Measurements from ENCODE around the gene SPEG.

The SPEG gene

GRCh38 chr2:219514196-219514761 is 79.6 kb downstream of the SPEG start, which contains the start of gene ASIC4:
TSS of gene ASIC4 (plus strand) at chr2:219514482. CDS start at chr2:219514725, 243 bp downstream.
- no peak for DNase-seq (ENCODE audit: low spot score)

- no peak for DNase-seq (ENCODE audit: low spot score)
Observed at GRCh38 chr2:219514836-219515235, 80.2 kb downstream of the SPEG start.

GRCh38 chr2:219515874-219516629 is 81.4 kb downstream of the SPEG start:
- peak; percentile 42 for DNase-seq (ENCODE audit: low spot score)

- DNase-seq (ENCODE audit: low spot score): no peak
Observed at GRCh38 chr2:219516888-219517287, 82.2 kb downstream of the SPEG start.

GRCh38 chr2:219517954-219518778 is 83.5 kb downstream of the SPEG start:
- no peak for DNase-seq (ENCODE audit: low spot score)

- no peak for DNase-seq (ENCODE audit: low spot score)
Observed at GRCh38 chr2:219519526-219519916, 84.9 kb downstream of the SPEG start.

- DNase-seq (ENCODE audit: low spot score): no peak
Observed at GRCh38 chr2:219520079-219520478, 85.4 kb downstream of the SPEG start.

- no peak for DNase-seq (ENCODE audit: low spot score)
Observed at GRCh38 chr2:219521066-219521880, 86.6 kb downstream of the SPEG start.

GRCh38 chr2:219522111-219523030 is 87.7 kb downstream of the SPEG start:
- DNase-seq (ENCODE audit: low spot score): no peak

GRCh38 chr2:219523031-219523671 is 88.5 kb downstream of the SPEG start:
- DNase-seq (ENCODE audit: low spot score): no peak

GRCh38 chr2:219524817-219525216 is 90.2 kb downstream of the SPEG start:
- no peak for DNase-seq (ENCODE audit: low spot score)

- DNase-seq (ENCODE audit: low spot score): no peak
Observed at GRCh38 chr2:219525533-219526232, 91.0 kb downstream of the SPEG start.

GRCh38 chr2:219526320-219527075 is 91.9 kb downstream of the SPEG start:
- DNase-seq (ENCODE audit: low spot score): no peak

- no peak for DNase-seq (ENCODE audit: low spot score)
Observed at GRCh38 chr2:219527076-219527394, 92.4 kb downstream of the SPEG start.

GRCh38 chr2:219527472-219527871 is 92.8 kb downstream of the SPEG start:
- no peak for DNase-seq (ENCODE audit: low spot score)

- peak; percentile 82 for DNase-seq (ENCODE audit: low spot score)
Observed at GRCh38 chr2:219530048-219530963, 95.7 kb downstream of the SPEG start.

GRCh38 chr2:219531639-219532377 is 97.2 kb downstream of the SPEG start:
- no peak for DNase-seq (ENCODE audit: low spot score)

GRCh38 chr2:219532378-219532649 is 97.7 kb downstream of the SPEG start:
- DNase-seq (ENCODE audit: low spot score): no peak
